Stimulated activated CD8-positive, alpha-beta memory T cell treated with anti-CD3 and anti-CD28 coated beads, Interleukin-12 subunit alpha, Interleukin-12 subunit beta, amount 100 ng/mL, for 24 hours (primary cell): ENCODE measurements around the gene ZBTB38.

Source experiments
- DNase-seq: peaks from one replicate; pipeline ENCODE4 v3.0.0-alpha.2; 2020; ENCODE audit errors: extremely low read depth

The ZBTB38 gene

GRCh38 chr3:141338881-141339280 is 29.4 kb upstream of the ZBTB38 start:
- no peak for DNase-seq

GRCh38 chr3:141341536-141341935 is 26.8 kb upstream of the ZBTB38 start:
- DNase-seq = no peak

GRCh38 chr3:141342386-141342785 is 25.9 kb upstream of the ZBTB38 start:
- no peak for DNase-seq

GRCh38 chr3:141343077-141343476 is 25.2 kb upstream of the ZBTB38 start:
- DNase-seq = no peak

GRCh38 chr3:141343865-141344271 is 24.4 kb upstream of the ZBTB38 start:
- DNase-seq = no peak

GRCh38 chr3:141345528-141345927 is 22.8 kb upstream of the ZBTB38 start:
- DNase-seq = no peak

GRCh38 chr3:141346007-141346406 is 22.3 kb upstream of the ZBTB38 start:
- no peak for DNase-seq

- DNase-seq = no peak
These were observed 21.9 kb upstream of the ZBTB38 start for GRCh38 chr3:141346418-141346817.

GRCh38 chr3:141346839-141347238 is 21.5 kb upstream of the ZBTB38 start:
- no peak for DNase-seq

GRCh38 chr3:141348837-141349236 is 19.5 kb upstream of the ZBTB38 start:
- DNase-seq = no peak

- DNase-seq = no peak
These were observed 18.6 kb upstream of the ZBTB38 start for GRCh38 chr3:141349711-141350110.

- no peak for DNase-seq
These were observed 17.6 kb upstream of the ZBTB38 start for GRCh38 chr3:141350666-141351065.

- DNase-seq = no peak
These were observed 15.9 kb upstream of the ZBTB38 start for GRCh38 chr3:141352262-141352984.

- DNase-seq = no peak
These were observed 14.4 kb upstream of the ZBTB38 start for GRCh38 chr3:141353652-141354495.

- no peak for DNase-seq
These were observed 13.8 kb upstream of the ZBTB38 start for GRCh38 chr3:141354517-141354916.

- no peak for DNase-seq
These were observed 13.1 kb upstream of the ZBTB38 start for GRCh38 chr3:141355242-141355641.

GRCh38 chr3:141356046-141356445 is 12.3 kb upstream of the ZBTB38 start:
- DNase-seq = no peak

GRCh38 chr3:141360888-141361598 is 7.3 kb upstream of the ZBTB38 start:
- no peak for DNase-seq

GRCh38 chr3:141362736-141363135 is 5.6 kb upstream of the ZBTB38 start:
- DNase-seq = no peak

GRCh38 chr3:141365201-141365600 is 3.1 kb upstream of the ZBTB38 start:
- no peak for DNase-seq

- DNase-seq = no peak
These were observed 1.8 kb upstream of the ZBTB38 start for GRCh38 chr3:141366285-141367037.
